ENCODE results near the gene FAM234B. TPM values are rescaled to one million over a fixed set of nuclear protein-coding genes. Genes with fewer than 3 reads are reported as not detected.
A peak's percentile ranks its signal among the peaks of the same experiment; 100 is the strongest.

Gene FAM234B
- total and polyA plus RNA-seq, 2 experiments from 2014 or later = 9.5 to 21.1 TPM

DNA sequence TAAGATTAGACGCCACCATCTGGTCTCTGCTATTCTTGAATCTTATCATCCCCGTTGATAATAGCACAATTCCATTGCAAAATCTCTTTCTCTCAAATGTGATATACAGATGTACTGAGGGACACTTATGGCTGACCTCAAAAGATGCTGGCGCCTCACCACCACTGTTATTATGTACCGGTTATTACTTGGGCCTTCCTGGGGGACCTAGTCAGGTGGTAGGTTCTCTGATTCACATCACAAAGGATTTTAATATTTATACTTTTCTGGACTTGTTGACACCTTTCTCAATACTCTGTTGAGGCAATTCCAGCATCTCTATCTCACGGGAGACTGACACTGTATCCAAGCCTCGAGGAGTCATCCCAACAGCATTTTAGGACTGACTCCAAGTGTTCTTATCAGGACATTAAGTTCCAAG lies 21.3 kb upstream of the FAM234B start (continued):
- TF ChIP-seq EZH2phosphoT487 (IDR thresholded peaks at IDR 0.05; ENCODE audit: unreplicated experiment) (no peak), POLR2AphosphoS5 (IDR thresholded peaks at IDR 0.05; ENCODE audit: low read depth) (no peak), NANOG (IDR thresholded peaks at IDR 0.05; ENCODE audit: borderline replicate concordance) (no peak), STAT1 (IDR thresholded peaks at IDR 0.05; ENCODE audit: unreplicated experiment) (no peak)
- TF ChIP-seq, protein P1, sequence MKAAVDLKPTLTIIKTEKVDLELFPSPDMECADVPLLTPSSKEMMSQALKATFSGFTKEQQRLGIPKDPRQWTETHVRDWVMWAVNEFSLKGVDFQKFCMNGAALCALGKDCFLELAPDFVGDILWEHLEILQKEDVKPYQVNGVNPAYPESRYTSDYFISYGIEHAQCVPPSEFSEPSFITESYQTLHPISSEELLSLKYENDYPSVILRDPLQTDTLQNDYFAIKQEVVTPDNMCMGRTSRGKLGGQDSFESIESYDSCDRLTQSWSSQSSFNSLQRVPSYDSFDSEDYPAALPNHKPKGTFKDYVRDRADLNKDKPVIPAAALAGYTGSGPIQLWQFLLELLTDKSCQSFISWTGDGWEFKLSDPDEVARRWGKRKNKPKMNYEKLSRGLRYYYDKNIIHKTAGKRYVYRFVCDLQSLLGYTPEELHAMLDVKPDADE (IDR thresholded peaks at IDR 0.05) = no peak
- TF ChIP-seq, protein P2, sequence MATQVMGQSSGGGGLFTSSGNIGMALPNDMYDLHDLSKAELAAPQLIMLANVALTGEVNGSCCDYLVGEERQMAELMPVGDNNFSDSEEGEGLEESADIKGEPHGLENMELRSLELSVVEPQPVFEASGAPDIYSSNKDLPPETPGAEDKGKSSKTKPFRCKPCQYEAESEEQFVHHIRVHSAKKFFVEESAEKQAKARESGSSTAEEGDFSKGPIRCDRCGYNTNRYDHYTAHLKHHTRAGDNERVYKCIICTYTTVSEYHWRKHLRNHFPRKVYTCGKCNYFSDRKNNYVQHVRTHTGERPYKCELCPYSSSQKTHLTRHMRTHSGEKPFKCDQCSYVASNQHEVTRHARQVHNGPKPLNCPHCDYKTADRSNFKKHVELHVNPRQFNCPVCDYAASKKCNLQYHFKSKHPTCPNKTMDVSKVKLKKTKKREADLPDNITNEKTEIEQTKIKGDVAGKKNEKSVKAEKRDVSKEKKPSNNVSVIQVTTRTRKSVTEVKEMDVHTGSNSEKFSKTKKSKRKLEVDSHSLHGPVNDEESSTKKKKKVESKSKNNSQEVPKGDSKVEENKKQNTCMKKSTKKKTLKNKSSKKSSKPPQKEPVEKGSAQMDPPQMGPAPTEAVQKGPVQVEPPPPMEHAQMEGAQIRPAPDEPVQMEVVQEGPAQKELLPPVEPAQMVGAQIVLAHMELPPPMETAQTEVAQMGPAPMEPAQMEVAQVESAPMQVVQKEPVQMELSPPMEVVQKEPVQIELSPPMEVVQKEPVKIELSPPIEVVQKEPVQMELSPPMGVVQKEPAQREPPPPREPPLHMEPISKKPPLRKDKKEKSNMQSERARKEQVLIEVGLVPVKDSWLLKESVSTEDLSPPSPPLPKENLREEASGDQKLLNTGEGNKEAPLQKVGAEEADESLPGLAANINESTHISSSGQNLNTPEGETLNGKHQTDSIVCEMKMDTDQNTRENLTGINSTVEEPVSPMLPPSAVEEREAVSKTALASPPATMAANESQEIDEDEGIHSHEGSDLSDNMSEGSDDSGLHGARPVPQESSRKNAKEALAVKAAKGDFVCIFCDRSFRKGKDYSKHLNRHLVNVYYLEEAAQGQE (IDR thresholded peaks at IDR 0.05; ENCODE audit: unreplicated experiment) = no peak
- TF ChIP-seq, protein P3, sequence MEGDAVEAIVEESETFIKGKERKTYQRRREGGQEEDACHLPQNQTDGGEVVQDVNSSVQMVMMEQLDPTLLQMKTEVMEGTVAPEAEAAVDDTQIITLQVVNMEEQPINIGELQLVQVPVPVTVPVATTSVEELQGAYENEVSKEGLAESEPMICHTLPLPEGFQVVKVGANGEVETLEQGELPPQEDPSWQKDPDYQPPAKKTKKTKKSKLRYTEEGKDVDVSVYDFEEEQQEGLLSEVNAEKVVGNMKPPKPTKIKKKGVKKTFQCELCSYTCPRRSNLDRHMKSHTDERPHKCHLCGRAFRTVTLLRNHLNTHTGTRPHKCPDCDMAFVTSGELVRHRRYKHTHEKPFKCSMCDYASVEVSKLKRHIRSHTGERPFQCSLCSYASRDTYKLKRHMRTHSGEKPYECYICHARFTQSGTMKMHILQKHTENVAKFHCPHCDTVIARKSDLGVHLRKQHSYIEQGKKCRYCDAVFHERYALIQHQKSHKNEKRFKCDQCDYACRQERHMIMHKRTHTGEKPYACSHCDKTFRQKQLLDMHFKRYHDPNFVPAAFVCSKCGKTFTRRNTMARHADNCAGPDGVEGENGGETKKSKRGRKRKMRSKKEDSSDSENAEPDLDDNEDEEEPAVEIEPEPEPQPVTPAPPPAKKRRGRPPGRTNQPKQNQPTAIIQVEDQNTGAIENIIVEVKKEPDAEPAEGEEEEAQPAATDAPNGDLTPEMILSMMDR (conservative IDR thresholded peaks at IDR 0.05; ENCODE audit: low read depth in 2 of 2) = no peak

DNA sequence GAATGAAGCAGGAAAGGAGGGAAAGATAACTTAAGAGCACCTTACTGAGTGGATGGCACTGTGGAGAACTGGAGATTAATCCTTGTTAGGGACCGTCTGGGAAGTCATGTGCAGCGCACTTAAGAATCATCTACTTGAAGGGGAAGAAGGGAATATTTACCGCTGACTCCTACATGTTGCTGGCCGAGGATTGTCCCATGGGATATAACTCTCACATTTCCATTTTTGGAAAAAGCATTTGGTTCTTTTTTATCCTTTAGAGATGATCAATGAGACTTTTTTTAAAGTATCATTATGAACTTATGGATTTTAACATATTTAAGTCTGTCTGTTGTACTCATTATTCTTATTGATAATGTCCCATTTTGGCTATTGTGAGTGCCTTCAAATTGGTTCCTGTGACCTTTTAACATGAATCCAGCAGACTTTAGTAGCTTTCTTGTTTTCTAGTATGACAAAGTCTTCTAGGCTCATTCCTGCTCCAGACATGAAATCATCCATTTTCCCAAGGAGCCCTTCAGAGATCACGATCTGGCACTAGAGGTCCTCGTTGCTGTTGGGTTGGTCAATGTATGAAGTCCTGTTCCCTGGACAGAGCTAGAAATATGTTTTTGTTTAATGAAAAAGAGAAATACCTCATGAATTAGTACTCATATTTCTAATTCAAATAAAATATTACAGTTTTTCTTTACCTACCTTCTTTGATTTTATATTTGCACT lies 20.2 kb upstream of the FAM234B start:
- Histone ChIP-seq H3K4me2 (no peak overlapping the region), H2AFZ (no peak overlapping the region), H3F3A (replicated peaks; ENCODE audit: low read depth) (no peaks in the 10 kb centered on the region), H4K20me1 (replicated peaks; ENCODE audit: insufficient read depth) (no peaks in the 10 kb centered on the region), H3K36me3 (ENCODE audit: insufficient read depth) (no peaks in the 10 kb centered on the region), H3K9me2 (ENCODE audit: insufficient read depth) (no peaks in the 10 kb centered on the region), H3K4me1 (ENCODE audit: insufficient read depth) (no peaks in the 10 kb centered on the region), H3K27ac (ENCODE audit: low read depth) (no peak overlapping the region), H3K4me3 (no peak overlapping the region), H3K27me3 (ENCODE audit: insufficient read depth) (no peaks in the 10 kb centered on the region), H3K79me2 (replicated peaks; ENCODE audit: insufficient read depth) (no peaks in the 10 kb centered on the region)
- TF ChIP-seq, protein P2 (IDR thresholded peaks at IDR 0.05; ENCODE audit: unreplicated experiment) = no peak
- TF ChIP-seq EZH2phosphoT487 (IDR thresholded peaks at IDR 0.05; ENCODE audit: unreplicated experiment) = no peak
- TF ChIP-seq, protein P3 (conservative IDR thresholded peaks at IDR 0.05; ENCODE audit: low read depth in 2 of 2) = peak; percentile 67 to 81
- no peak overlapping the region for H3K4me3 Mint-ChIP-seq
- ATAC-seq (peak; percentile 77), DNase-seq (ENCODE audit: low spot score) (peak; percentile 62)
- H3K4me1 Mint-ChIP-seq = peaks cover 15% of the 10 kb centered on the region
- no peaks in the 10 kb centered on the region for H3K36me3 Mint-ChIP-seq (ENCODE audit: low read depth)
- H3K27me3 Mint-ChIP-seq (ENCODE audit: insufficient read depth, low read depth, poor library complexity) = no peaks in the 10 kb centered on the region
- no peak overlapping the region for H3K27ac Mint-ChIP-seq
- H3K9me3 Mint-ChIP-seq = no peaks in the 10 kb centered on the region

Data from GM23338 (cell line).